GM10847 (cell line): ENCODE results near the gene BTBD6.

Experiments used
- POLR2A ChIP-seq: IDR thresholded peaks from 2 replicates; pipeline ENCODE4 v1.6.1; 2011; ENCODE audit not compliant: insufficient read length; ENCODE audit errors: extremely low read depth

BTBD6 gene

DNA sequence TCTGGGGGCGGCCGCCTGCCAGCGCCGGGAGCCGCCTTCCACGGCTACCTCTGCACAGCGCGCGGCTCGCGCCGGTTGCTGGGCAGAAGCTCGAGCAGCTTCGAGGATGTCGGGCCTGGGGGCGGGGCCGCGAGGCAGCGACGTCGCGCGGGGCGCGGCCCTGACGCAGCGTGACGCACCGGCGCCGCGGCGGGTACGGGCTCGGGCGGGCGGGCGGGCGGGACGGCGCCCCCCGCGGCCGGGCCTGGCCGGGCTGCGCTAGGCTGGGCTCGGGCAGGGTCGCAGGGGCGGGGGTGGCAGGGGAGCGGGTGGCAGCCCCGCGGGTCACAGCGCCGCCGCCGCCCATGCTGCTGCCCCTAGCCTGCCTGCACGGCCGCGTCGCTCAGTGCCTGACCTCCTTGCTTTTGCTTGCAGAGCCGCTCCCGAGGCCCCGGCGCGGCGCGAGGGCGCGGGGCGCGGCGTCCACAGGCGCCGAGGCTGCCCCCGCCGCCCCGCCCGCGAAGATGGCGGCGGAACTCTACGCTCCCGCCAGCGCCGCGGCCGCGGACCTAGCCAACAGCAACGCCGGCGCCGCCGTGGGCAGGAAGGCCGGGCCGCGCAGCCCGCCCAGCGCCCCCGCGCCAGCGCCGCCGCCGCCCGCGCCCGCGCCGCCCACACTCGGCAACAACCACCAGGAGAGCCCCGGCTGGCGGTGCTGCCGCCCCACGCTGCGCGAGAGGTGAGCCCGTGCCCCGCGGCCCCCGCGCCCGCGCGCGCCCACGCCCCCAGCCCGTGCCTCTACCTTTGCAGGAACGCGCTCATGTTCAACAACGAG lies at the start of gene BTBD6:
TSS of gene BTBD6 (plus strand) at position 166 of the 814 bp plus-strand sequence. CDS start at position 345, 179 bp downstream.
- peak; percentile 55 for TF ChIP-seq POLR2A

DNA sequence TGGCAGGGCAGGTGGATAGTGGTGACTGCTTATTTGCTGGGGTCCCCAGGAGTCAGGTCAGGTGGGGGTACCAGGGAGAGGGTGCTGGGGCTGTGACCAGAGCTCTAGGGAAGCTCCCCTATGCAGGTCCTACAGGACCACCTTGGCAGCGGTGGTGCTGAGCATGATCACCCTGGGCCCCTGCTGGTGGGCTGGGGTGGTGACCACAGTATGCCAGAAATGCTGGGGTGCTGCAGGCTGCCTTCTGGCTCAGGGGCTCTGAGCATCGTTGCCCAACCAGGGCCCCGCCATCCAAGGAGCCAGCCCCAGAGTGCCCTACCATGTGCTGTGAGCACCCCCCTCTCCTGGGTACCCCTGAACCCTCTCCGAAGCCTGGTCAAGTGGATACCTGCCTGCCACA lies 49.7 kb upstream of the BTBD6 start:
- TF ChIP-seq POLR2A: no peak

DNA sequence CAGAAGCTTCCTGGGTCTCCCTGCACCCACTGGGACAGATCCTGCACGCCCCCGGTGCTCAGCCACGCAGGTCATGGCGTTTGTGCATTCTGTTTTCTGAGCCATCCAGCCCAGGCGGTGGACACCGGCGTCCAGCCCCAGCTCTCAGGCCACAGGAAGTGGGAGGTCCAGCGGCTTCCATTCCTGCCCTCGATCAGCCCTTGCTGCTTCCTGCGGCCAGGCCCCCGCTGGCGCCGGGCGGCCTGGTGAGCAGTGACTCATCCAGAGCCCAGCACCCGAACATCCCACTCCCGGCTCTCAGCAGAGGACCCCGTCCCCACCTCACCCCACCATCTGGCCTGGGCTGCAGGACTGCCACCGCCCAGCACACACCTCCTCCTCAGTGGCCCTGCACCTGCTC lies 49.2 kb upstream of the BTBD6 start:
- no peak for TF ChIP-seq POLR2A

DNA sequence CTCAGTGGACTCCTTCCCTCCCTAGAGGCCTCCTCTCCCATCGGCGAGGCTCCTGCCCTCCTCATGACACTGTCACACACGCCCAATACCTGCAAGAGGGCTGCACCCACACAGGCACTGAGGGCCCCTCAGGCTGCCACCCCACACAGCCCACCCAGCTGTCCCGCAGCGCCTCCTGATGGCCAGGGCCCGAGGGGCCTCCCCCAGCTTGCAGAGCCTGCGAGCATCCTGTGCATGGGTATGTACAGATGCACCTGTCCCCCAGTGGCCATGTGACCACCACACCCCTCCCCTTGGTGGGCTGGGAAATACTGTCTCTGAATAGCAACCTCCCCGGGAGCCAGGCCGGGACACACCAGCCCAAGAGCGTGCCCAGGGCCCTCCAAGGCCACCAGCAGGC lies 48.3 kb upstream of the BTBD6 start:
- TF ChIP-seq POLR2A: no peak

DNA sequence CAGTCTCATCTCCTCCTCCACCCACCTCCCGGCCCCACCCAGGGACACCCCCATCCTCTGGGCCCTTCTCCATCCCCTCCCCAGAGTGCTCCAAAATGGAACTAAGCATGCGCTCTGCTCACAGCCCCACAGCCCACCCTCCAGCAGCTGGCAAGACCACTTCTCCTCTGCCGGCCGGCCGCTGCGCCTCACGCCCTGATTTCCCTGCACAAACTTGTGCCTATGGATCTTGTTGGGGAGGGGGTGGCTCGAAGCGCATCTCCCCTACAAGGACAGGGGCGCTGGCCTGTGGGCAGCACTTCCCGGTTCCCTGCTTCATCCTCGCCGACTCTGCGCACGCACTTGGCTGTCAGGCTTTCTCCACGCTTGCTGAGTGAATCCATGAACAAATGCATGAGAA lies 47.7 kb upstream of the BTBD6 start:
- no peak for TF ChIP-seq POLR2A

DNA sequence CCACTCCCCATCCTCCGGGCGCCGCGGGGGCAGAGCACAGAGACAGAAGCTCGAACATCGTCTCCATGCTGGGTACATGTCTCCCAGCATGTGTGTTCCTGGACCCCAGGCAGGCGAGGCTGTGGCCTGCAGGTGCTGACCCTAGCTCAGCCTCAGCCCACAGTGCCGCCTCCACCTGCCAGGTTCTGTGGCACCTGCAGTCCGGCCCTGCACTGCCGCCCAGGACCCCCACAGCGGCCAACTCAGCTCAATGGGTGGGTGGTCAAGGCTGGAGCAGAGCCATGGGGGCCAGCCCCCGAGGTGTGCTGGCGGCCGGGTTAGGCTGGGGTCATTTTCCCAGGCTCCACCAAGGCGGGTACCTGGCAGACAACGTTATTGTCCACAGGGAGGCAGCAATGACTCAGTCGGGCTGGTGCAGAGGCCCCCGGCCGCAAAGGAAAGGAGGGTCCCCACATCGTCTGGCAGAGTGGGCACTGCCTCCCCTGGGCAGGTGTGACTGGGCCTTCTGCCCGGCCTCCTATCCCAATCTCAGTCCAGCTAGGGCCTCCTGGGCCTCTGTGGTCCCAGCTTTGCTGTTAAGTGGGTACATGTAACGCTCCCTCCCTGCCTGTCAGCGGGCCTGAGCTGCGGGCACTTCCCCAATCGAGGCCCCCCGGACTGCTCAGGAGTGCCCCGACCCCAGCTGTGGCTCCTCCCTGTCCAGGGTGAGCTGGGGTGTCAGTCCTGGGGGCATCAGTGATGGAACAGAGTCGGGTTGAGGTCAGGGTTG lies 47.0 kb upstream of the BTBD6 start:
- TF ChIP-seq POLR2A: no peak

DNA sequence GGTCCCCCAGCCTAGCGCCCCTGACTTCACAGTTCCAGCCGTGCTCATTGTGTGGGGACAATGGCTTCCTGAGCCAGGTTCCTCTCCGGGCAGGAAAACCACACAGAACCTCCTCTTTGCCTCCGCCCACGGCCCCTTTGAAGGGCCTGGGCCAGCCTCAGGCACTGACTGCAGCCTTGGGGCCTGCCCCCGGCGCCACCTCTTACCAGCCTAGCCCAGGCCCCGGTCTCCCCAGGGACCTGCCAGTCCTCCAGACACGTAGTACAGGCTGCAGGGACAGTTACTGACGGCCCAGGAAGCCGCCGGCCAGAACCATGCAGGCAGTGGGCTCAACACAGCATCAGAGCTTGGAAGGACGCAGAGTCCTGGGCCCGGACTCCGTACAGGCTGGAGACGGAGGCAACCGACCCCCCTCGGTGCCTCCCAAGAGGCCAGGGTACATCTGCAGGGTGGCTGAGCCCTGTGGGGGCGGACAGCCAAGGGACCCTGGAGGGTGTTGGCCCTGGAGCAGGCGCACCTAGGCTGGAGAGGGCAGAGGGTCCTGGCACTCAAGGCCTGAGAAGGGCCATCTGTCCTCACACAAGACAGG lies 46.3 kb upstream of the BTBD6 start:
- no peak for TF ChIP-seq POLR2A

DNA sequence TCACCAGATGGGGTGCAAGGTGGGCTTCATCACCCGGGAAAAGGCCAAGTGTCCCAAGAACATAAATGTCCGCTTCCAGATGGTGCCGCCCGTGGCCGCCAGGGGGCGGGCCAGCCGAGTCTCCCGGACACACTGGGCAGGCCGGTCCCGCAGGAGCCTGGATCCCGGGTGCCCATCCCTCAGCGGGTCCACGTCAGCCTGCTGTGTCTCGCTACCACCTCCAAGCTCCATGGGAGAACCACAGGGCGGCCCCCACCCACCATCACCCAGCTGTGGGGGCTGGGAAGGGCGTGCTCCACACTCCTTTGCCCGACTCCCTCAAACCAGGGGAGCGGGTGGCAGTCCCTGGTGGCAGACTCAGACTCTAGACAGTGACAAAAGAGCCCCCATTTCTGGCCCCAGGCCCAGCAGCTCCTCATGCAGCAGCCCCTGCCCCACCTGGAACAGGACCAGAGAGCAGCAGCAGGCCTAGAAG lies 45.2 kb upstream of the BTBD6 start:
- no peak for TF ChIP-seq POLR2A

DNA sequence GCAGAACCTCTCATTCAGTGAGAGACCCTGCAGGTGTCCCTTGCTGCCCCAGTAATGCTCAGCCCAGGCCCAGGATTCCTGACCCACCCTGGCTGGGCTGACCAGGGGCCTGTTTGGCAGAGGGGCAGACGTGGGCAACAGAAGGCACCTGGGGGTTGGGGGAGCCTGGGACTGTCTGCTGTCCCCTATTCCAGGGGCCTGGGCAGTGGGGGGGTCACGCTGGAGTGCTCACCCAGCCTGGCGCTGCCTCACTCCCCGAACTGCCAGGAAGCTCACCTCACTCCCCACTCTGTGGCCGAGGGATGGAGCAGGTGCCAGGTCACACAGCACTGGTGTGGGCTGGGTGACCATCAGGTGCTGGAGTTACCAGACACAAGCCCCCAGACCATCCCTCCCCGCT lies 44.6 kb upstream of the BTBD6 start:
- TF ChIP-seq POLR2A: no peak

DNA sequence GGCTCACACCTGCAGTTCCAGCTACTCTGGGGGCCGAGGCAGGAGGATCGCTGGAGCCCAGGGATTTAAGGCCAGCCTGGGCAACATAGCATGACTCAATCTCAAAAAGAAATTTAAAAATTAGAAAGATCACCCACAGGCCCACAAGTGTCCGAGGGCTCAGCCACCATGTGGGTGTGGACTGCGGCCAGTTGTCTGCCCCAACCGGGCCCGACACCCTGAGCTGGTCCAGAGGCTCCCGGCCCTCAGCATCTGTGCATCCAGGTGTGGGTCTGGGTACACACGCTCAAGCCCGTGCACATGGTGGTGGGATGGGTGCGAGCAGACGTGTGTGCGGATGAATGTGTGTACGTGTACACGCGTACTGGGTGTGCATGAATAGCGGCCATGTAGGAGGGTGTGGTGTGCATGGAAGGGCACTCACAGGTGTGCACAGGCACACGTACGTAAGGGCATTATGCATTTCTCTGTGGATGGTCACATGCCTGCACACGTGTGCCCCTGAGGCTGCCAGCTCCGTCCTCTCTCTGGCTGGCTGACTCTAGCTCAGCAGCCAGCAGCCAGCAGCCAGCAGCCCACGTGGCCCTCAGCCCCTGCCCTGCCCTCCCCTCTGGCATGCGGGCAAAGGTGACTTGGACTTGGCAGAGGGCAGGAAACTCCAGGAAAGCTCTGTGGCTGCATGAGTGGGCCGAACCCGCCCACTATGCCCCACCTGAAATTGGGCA lies 44.0 kb upstream of the BTBD6 start:
- no peak for TF ChIP-seq POLR2A

DNA sequence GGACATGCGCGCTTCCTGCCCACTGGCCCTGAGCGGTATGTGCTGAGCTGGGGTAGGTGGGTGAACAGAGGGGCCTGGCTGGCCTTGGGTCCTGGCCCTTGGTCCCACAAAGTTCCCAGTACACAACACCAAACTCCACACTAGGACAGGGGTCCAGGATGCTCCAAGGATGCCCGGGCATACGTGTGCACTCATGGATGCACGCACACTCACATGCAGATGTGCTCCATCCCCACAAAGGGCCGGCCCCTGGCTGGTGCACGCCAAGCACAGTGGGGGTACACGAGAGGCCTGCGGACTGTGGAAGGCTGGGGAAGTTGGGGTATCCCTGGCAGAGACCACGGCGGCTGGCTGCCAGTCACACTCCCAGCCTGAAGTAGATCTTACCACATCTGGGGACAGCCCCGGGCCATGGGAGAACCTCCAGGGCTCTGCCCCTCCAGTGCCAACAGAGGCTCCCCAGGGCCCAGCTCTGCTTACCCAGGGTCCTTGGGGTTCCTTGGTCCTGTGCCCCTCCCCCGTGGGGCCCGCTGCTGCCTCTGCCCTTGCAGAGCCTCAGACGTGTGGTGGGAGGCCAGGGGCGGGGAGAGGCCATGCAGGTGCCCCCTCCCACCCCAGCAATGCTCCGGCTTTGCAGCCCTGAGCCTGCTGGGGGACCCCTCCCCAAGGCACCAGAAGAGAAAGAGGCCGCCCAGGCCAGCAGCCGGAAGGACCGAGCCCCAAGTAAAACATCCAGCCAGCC lies 43.2 kb upstream of the BTBD6 start:
- no peak for TF ChIP-seq POLR2A

DNA sequence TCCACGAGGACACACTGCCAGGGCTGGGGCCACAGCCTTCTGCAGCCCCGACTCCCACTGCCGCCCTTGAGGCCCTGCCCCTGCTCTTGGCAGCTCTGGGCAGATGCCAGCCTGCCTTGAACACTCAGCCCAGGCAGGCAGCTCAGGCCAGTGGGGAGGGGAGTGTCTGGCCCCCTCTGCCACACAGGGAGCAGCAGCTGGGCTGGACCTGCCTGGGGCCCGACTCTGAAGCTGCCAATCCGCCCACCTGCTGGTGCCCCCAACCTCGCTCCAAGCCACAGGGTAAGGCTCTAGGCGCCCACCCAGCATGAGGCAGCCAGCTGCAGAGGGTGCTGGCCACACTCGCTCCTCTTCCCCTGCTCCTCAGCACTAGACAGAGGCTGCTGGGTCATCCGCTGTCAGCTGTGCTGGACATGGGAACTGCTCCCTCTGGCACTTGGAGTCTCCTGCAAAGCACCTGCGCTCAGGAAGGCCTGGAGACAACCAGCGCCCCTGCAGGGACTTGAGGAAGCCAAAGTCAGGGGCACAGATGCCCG lies 42.6 kb upstream of the BTBD6 start:
- no peak for TF ChIP-seq POLR2A

DNA sequence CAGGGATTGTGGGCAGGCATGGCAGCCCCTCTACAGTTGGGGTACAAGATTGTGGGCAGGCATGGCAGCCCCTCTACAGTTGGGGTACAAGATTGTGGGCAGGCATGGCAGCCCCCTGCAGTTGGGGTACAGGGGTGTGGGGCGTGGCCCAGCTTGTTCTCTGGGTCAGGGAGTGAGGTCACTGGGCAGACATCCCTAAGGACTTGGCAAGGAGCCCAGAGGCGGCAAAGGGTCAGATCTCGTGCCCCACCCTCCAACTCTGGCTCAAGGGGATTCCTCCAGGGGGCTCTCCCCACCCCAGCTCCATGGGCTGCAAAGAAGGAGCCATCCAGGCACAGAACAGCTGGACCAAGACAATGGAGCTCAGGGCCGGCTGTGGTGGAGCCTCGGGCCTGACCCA lies 41.5 kb upstream of the BTBD6 start:
- no peak for TF ChIP-seq POLR2A

DNA sequence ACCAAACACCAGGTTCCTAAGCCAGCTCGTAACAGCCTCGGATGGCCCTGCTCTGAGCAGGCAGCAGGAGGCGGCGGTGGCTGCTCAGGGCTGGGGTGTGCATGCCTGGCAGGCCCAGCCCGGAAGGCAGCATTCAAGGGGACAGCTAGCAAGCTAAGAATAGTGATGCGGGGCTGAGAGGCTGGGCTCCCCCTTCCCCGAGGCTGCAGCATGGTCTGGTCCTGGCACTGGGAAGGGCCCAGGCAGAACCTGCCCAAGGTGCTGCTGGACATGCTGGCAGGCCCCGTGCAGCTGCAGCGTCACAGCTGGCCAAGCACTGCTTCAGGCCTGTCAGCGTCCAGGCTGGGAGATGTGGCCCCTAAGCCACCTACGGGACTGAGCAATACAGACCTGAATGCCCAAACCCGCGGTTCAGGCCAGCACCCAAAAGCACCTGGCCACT lies 40.9 kb upstream of the BTBD6 start:
- TF ChIP-seq POLR2A: no peak
